ENCODE results near the gene C20orf204. TPM values are rescaled to one million over a fixed set of nuclear protein-coding genes. Genes with fewer than 3 reads are reported as not detected.
A peak's percentile ranks its signal among the peaks of the same experiment; 100 is the strongest.

Gene C20orf204
- total RNA-seq, 1 donor from 2014 or later, result 1.2 TPM

GRCh38 chr20:64055893-64056638 lies 20.1 kb downstream of the C20orf204 start:
- DNase-seq (ENCODE audit: low spot score), result peak; percentile 82

GRCh38 chr20:64056639-64056888 lies 20.6 kb downstream of the C20orf204 start:
- DNase-seq (ENCODE audit: low spot score), result no peak

GRCh38 chr20:64056889-64057627 lies 21.1 kb downstream of the C20orf204 start:
- DNase-seq (ENCODE audit: low spot score), result no peak

- DNase-seq (ENCODE audit: low spot score), result peak; percentile 69
Observed at GRCh38 chr20:64057628-64058498, 21.9 kb downstream of the C20orf204 start.

- no peak for DNase-seq (ENCODE audit: low spot score)
Observed at GRCh38 chr20:64058536-64058935, 22.6 kb downstream of the C20orf204 start.

- no peak for DNase-seq (ENCODE audit: low spot score)
Observed at GRCh38 chr20:64062276-64062595, 26.3 kb downstream of the C20orf204 start.

GRCh38 chr20:64062596-64063388 lies 26.8 kb downstream of the C20orf204 start, which contains the start of gene TCEA2:
TSS of gene TCEA2 (plus strand) at chr20:64063198. CDS start at chr20:64063313, 115 bp downstream.
- DNase-seq (ENCODE audit: low spot score), result peak; percentile 98

- DNase-seq (ENCODE audit: low spot score), result no peak
Observed at GRCh38 chr20:64063389-64064144, 27.6 kb downstream of the C20orf204 start.

- no peak for DNase-seq (ENCODE audit: low spot score)
Observed at GRCh38 chr20:64064145-64064698, 28.2 kb downstream of the C20orf204 start.

GRCh38 chr20:64065062-64065973 lies 29.3 kb downstream of the C20orf204 start:
- DNase-seq (ENCODE audit: low spot score), result no peak

- DNase-seq (ENCODE audit: low spot score), result no peak
Observed at GRCh38 chr20:64065974-64066343, 30.0 kb downstream of the C20orf204 start.

- DNase-seq (ENCODE audit: low spot score), result no peak
Observed at GRCh38 chr20:64067005-64067632, 31.1 kb downstream of the C20orf204 start.

- DNase-seq (ENCODE audit: low spot score), result no peak
Observed at GRCh38 chr20:64067733-64068307, 31.8 kb downstream of the C20orf204 start.

GRCh38 chr20:64068386-64069208 lies 32.6 kb downstream of the C20orf204 start:
- DNase-seq (ENCODE audit: low spot score), result no peak

- no peak for DNase-seq (ENCODE audit: low spot score)
Observed at GRCh38 chr20:64069209-64069613, 33.2 kb downstream of the C20orf204 start.

GRCh38 chr20:64069614-64070243 lies 33.7 kb downstream of the C20orf204 start:
- no peak for DNase-seq (ENCODE audit: low spot score)
